ENCODE results near the gene CHD1L. TPM values are rescaled to one million over a fixed set of nuclear protein-coding genes. Genes with fewer than 3 reads are reported as not detected.

The CHD1L gene
- total and polyA plus RNA-seq, 2 donors (not counting 3 experiments of a cell fraction or from before 2014, with no cell fraction given) = 12.3 to 33.8 TPM

Other genes with a start within 250 kb of the CHD1L start
- 6.2 and 8.1 TPM in 2 replicates for gene PRKAB2, start 70.2 kb upstream of the CHD1L start, total RNA-seq
- 7.4 and 7.7 TPM in 2 replicates for gene PRKAB2, start 70.2 kb upstream of the CHD1L start, polyA plus RNA-seq
- gene FMO5, start 17.3 kb upstream of the CHD1L start, total RNA-seq = 0.60 and 1.3 TPM in 2 replicates
- gene FMO5, start 17.3 kb upstream of the CHD1L start, polyA plus RNA-seq = 0.43 and 0.48 TPM in 2 replicates

Data from endothelial cell of umbilical vein (primary cell).